ENCODE data around the gene ALK. TPM values are rescaled to one million over a fixed set of nuclear protein-coding genes. Genes with fewer than 3 reads are reported as not detected.

ALK gene
- polyA plus RNA-seq, 3 donors: not detected

DNA sequence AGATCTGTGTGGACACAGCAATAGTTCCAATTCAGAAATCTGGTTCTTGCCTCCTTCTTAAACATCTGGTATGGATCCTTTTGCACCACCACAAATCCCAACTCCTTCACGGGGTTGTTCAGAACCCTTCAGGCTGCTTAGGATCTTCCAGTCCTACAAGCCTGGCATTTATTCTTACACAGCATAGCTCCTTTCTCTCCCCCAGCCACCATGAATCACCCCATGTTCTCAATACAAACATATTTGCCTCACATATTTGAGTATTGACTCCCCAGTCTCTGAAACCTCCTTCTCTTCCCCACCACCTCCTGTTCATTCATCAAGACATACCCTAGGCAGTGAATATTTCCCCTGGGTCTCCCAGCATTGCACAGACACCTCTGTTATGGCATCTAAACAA, 155.2 kb downstream of the ALK start:
- Histone ChIP-seq H3K79me2 (ENCODE audit: insufficient read depth, low read length) (no peaks in the 10 kb centered on the region), H3K27me3 (ENCODE audit: control insufficient read depth in 2 of 2, insufficient read depth in 2 of 2, low read length in 2 of 2) (no peaks in the 10 kb centered on the region), H3K4me1 (ENCODE audit: control insufficient read depth in 1 of 2, insufficient read depth in 2 of 2, low read length in 2 of 2) (no peaks in the 10 kb centered on the region), H3K9ac (ENCODE audit: insufficient read depth, low read length, poor library complexity, severe bottlenecking) (no peak overlapping the region), H3K36me3 (replicated peaks in 1 of 2; ENCODE audit: control insufficient read depth in 1 of 2, insufficient read depth in 2 of 2, low read length in 2 of 2) (no peaks in the 10 kb centered on the region), H3K4me3 (replicated peaks in 1 of 3; ENCODE audit: low read depth in 2 of 3, low read length in 3 of 3) (no peak overlapping the region), H2AFZ (ENCODE audit: insufficient read depth, low read depth, low read length, poor library complexity, severe bottlenecking) (no peak overlapping the region), H3K9me3 (replicated peaks in 1 of 2; ENCODE audit: control insufficient read depth in 1 of 2, insufficient read depth in 1 of 2, low read length in 2 of 2) (no peaks in the 10 kb centered on the region), H3K27ac (ENCODE audit: low read depth in 1 of 2, low read length in 2 of 2) (no peak overlapping the region), H3K4me2 (replicated peaks; ENCODE audit: extremely low read depth, low read length, poor library complexity, severe bottlenecking) (no peak overlapping the region), H4K20me1 (ENCODE audit: insufficient read depth, low read length) (no peaks in the 10 kb centered on the region)
- no peak for DNase-seq
- intact Hi-C loops (cut with micrococcal nuclease): no loop called here
- H3K9me3 Mint-ChIP-seq: peaks cover 0 to 3% (median 2%) of the 10 kb centered on the region in 7 donors
- no peak overlapping the region for H3K4me3 Mint-ChIP-seq
- WGBS (ENCODE audit: insufficient coverage): 100% methylated on average over 1 of the region's 1 CpG
- no peak overlapping the region for H3K27ac Mint-ChIP-seq
- peaks cover 0 to 1% (median 0%) of the 10 kb centered on the region in 3 donors for H3K27me3 Mint-ChIP-seq (ENCODE audit: low read depth in 3 of 3)
- TF ChIP-seq, protein P1, sequence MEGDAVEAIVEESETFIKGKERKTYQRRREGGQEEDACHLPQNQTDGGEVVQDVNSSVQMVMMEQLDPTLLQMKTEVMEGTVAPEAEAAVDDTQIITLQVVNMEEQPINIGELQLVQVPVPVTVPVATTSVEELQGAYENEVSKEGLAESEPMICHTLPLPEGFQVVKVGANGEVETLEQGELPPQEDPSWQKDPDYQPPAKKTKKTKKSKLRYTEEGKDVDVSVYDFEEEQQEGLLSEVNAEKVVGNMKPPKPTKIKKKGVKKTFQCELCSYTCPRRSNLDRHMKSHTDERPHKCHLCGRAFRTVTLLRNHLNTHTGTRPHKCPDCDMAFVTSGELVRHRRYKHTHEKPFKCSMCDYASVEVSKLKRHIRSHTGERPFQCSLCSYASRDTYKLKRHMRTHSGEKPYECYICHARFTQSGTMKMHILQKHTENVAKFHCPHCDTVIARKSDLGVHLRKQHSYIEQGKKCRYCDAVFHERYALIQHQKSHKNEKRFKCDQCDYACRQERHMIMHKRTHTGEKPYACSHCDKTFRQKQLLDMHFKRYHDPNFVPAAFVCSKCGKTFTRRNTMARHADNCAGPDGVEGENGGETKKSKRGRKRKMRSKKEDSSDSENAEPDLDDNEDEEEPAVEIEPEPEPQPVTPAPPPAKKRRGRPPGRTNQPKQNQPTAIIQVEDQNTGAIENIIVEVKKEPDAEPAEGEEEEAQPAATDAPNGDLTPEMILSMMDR (IDR thresholded peaks at IDR 0.05): no peak
- H3K36me3 Mint-ChIP-seq: no peaks in the 10 kb centered on the region
- no peaks in the 10 kb centered on the region for H3K4me1 Mint-ChIP-seq

DNA sequence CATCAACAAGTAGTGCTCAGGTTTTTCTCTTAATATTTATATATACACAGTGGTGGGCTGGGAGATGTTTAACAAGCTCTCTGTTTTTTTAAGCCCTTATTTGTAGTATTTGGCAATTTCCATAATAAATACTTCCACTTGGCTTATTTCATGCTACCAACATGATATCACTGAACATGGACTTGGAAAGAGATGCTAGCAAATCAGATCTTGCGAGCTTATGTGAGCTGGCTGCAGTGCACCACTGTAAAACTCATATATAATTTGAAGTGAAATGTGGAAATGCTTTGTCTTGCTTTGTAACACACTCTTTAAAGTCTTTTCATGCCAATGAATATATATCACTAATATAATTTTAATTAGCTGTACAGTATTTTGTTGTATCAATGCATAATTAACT, 155.7 kb downstream of the ALK start:
- WGBS (ENCODE audit: insufficient coverage): no CpG with 5 or more reads among the region's 1 CpG
- Histone ChIP-seq H2AFZ (ENCODE audit: insufficient read depth, low read depth, low read length, poor library complexity, severe bottlenecking) (no peak overlapping the region), H3K79me2 (ENCODE audit: insufficient read depth, low read length) (no peaks in the 10 kb centered on the region), H4K20me1 (ENCODE audit: insufficient read depth, low read length) (no peaks in the 10 kb centered on the region), H3K36me3 (replicated peaks in 1 of 2; ENCODE audit: control insufficient read depth in 1 of 2, insufficient read depth in 2 of 2, low read length in 2 of 2) (no peaks in the 10 kb centered on the region), H3K4me2 (replicated peaks; ENCODE audit: extremely low read depth, low read length, poor library complexity, severe bottlenecking) (no peak overlapping the region), H3K27me3 (ENCODE audit: control insufficient read depth in 2 of 2, insufficient read depth in 2 of 2, low read length in 2 of 2) (no peaks in the 10 kb centered on the region), H3K27ac (ENCODE audit: low read depth in 1 of 2, low read length in 2 of 2) (no peak overlapping the region), H3K9ac (ENCODE audit: insufficient read depth, low read length, poor library complexity, severe bottlenecking) (no peak overlapping the region), H3K4me3 (replicated peaks in 1 of 3; ENCODE audit: low read depth in 2 of 3, low read length in 3 of 3) (no peak overlapping the region), H3K4me1 (ENCODE audit: control insufficient read depth in 1 of 2, insufficient read depth in 2 of 2, low read length in 2 of 2) (no peaks in the 10 kb centered on the region), H3K9me3 (replicated peaks in 1 of 2; ENCODE audit: control insufficient read depth in 1 of 2, insufficient read depth in 1 of 2, low read length in 2 of 2) (no peaks in the 10 kb centered on the region)
- TF ChIP-seq, protein P1 (IDR thresholded peaks at IDR 0.05): no peak
- intact Hi-C loops (cut with micrococcal nuclease): no loop called here
- Mint-ChIP-seq H3K4me1 (no peaks in the 10 kb centered on the region), H3K9me3 (peaks cover 0 to 2% (median 1%) of the 10 kb centered on the region in 7 donors), H3K4me3 (no peak overlapping the region), H3K36me3 (no peaks in the 10 kb centered on the region), H3K27ac (no peak overlapping the region), H3K27me3 (ENCODE audit: low read depth in 3 of 3) (peaks cover 0 to 1% (median 0%) of the 10 kb centered on the region in 3 donors)
- DNase-seq: no peak

All from CD14-positive monocyte (primary cell).